Hepatocyte (in vitro differentiated cells): ENCODE results near the gene SLC35E1.

Source experiments
- EZH2 ChIP-seq: fragments of 200-600 bp; sonication (generic); IDR thresholded peaks from 2 replicates; pipeline ENCODE4 v1.6.1; 2016; ENCODE audit warnings: antibody characterized with exemption, mild to moderate bottlenecking, borderline replicate concordance
- EZH2phosphoT487 ChIP-seq: fragments of 200-600 bp; sonication (generic); IDR thresholded peaks from one replicate; pipeline ENCODE4 v1.6.1; 2018; ENCODE audit warnings: antibody characterized with exemption, mild to moderate bottlenecking, low read depth, moderate library complexity; ENCODE audit not compliant: unreplicated experiment, severe bottlenecking
- TF ChIP-seq, protein P1 (sequence below): fragments of 200-600 bp; sonication (generic); IDR thresholded peaks from 2 replicates; pipeline ENCODE4 v1.5.1; 2016; ENCODE audit warnings: antibody characterized with exemption, mild to moderate bottlenecking; ENCODE audit not compliant: poor library complexity

- TF ChIP-seq, protein P1, sequence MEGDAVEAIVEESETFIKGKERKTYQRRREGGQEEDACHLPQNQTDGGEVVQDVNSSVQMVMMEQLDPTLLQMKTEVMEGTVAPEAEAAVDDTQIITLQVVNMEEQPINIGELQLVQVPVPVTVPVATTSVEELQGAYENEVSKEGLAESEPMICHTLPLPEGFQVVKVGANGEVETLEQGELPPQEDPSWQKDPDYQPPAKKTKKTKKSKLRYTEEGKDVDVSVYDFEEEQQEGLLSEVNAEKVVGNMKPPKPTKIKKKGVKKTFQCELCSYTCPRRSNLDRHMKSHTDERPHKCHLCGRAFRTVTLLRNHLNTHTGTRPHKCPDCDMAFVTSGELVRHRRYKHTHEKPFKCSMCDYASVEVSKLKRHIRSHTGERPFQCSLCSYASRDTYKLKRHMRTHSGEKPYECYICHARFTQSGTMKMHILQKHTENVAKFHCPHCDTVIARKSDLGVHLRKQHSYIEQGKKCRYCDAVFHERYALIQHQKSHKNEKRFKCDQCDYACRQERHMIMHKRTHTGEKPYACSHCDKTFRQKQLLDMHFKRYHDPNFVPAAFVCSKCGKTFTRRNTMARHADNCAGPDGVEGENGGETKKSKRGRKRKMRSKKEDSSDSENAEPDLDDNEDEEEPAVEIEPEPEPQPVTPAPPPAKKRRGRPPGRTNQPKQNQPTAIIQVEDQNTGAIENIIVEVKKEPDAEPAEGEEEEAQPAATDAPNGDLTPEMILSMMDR, result no peak
- TF ChIP-seq EZH2 (no peak), EZH2phosphoT487 (no peak)
These were observed 35.1 kb downstream of the SLC35E1 start for GRCh38 chr19:16537111-16537510.
